CD4-positive, alpha-beta T cell (primary cell): ENCODE data around the gene PCDHGC5. TPM values are rescaled to one million over a fixed set of nuclear protein-coding genes. Genes with fewer than 3 reads are reported as not detected.

Experiments
- ATAC-seq: fragments of 200-7000 bp; cut with Tn5 transposase; one replicate; pipeline ENCODE4 v1.10.0; 2022; ENCODE audit warnings: mild to moderate bottlenecking; ENCODE audit not compliant: poor library complexity
- CTCF ChIA-PET: fragments of 350-600 bp; sonication (Branson Sonifier 250); formaldehyde crosslinking; loops from one replicate; lab custom pipeline; 2021; ENCODE audit warnings: antibody characterized with exemption, inconsistent platforms; lab: Charles Lee
- POLR2A ChIA-PET: fragments of 350-600 bp; sonication (Branson Sonifier 250); formaldehyde crosslinking; loops from one replicate; lab custom pipeline; 2021; ENCODE audit warnings: antibody characterized with exemption, inconsistent platforms; lab: Charles Lee
- DNase-seq, 14 experiments: peaks; one replicate each; pipeline ENCODE4 v3.0.0-alpha.2; 2013 to 2020; ENCODE audit warnings: mixed read lengths in 2 of 14
- H3K27ac ChIP-seq, 2 donors: one replicate each; pipeline versions ENCODE4 v1.5.1 to v1.7.0; 2013; ENCODE audit warnings: low read length in 2 of 2, low read depth in 1 of 2, mild to moderate bottlenecking in 1 of 2
- H3K27me3 ChIP-seq, 2 experiments: 1 replicate in 1 of 2; 2 replicates in 1 of 2; pipeline versions ENCODE4 v1.6.1 to v1.7.0; 2013; ENCODE audit warnings: low read length in 2 of 2, control low read depth in 1 of 2, mild to moderate bottlenecking in 1 of 2, moderate library complexity in 1 of 2; ENCODE audit not compliant: insufficient read depth in 2 of 2, control insufficient read depth in 1 of 2
- H3K36me3 ChIP-seq: one replicate; pipeline ENCODE4 v1.6.1; 2013; ENCODE audit warnings: low read length, control low read depth; ENCODE audit not compliant: insufficient read depth
- H3K4me1 ChIP-seq: one replicate; pipeline ENCODE4 v1.6.1; 2013; ENCODE audit warnings: low read length, control low read depth; ENCODE audit not compliant: insufficient read depth
- H3K4me3 ChIP-seq: one replicate; pipeline ENCODE4 v1.5.1; 2013; ENCODE audit warnings: mild to moderate bottlenecking, low read length, moderate library complexity
- H3K9me3 ChIP-seq, 2 experiments: 1 replicate in 1 of 2; 2 replicates in 1 of 2; pipeline versions ENCODE4 v1.6.1 to v1.7.0; 2013; ENCODE audit warnings: low read length in 2 of 2, mild to moderate bottlenecking in 2 of 2, control low read depth in 1 of 2, moderate library complexity in 1 of 2; ENCODE audit not compliant: control insufficient read depth in 1 of 2, insufficient read depth in 1 of 2
- H3K27ac Mint-ChIP-seq: one replicate; pipeline ENCODE4 v1.8.0; 2020; ENCODE audit warnings: mixed read lengths
- H3K27me3 Mint-ChIP-seq: one replicate; pipeline ENCODE4 v1.8.0; 2021; ENCODE audit warnings: mixed read lengths
- H3K36me3 Mint-ChIP-seq: one replicate; pipeline ENCODE4 v1.8.0; 2021; ENCODE audit warnings: low read depth, mixed read lengths
- H3K4me1 Mint-ChIP-seq: one replicate; pipeline ENCODE4 v1.8.0; 2021; ENCODE audit warnings: low read depth, mixed read lengths
- H3K4me3 Mint-ChIP-seq: one replicate; pipeline ENCODE4 v1.8.0; 2020; ENCODE audit warnings: mild to moderate bottlenecking, mixed read lengths
- H3K9me3 Mint-ChIP-seq: one replicate; pipeline ENCODE4 v1.8.0; 2020; ENCODE audit warnings: mixed read lengths
- CTCF ChIP-seq: fragments of 200-600 bp; IDR thresholded peaks from one replicate; pipeline ENCODE4 v1.8.0; 2022; ENCODE audit warnings: antibody characterized with exemption, mild to moderate bottlenecking
- intact Hi-C, 2 experiments: fragments of 100-400 bp; cut with DNase I in 1 of 2; cut with micrococcal nuclease in 1 of 2; formaldehyde crosslinking; loops; one replicate each; pipeline versions ENCODE4 v1.15.1 to v1.9.0; 2023 to 2025; cut with DNase I, micrococcal nuclease
- total RNA-seq, 174 experiments: library from RNA in 2 of 174; stranded (reverse) in 2 of 174; gene quantifications; one replicate each; pipeline ENCODE4 v1.2.3 and lab custom pipeline; 2021 to 2026

Gene PCDHGC5
- total RNA-seq, 2 experiments from 2014 or later, result not detected

GRCh38 chr5:141484310-141484640 is 4.6 kb upstream of the PCDHGC5 start:
- Mint-ChIP-seq H3K4me3 (no peak overlapping the region), H3K36me3 (no peaks in the 10 kb centered on the region)
- no peak overlapping the region for H3K4me3 ChIP-seq

GRCh38 chr5:141484641-141485311 is 4.1 kb upstream of the PCDHGC5 start, which contains the start of gene PCDHGC4:
PCDHGC4 (plus strand) TSS chr5:141485030; CDS start chr5:141485174, 144 bp downstream.
- H3K27me3 ChIP-seq, result peaks cover 64 to 81% of the 10 kb centered on the region in 2 experiments
- Mint-ChIP-seq H3K4me3 (no peak within 1 kb of the TSS), H3K27me3 (peaks cover 96% of the 10 kb centered on the region), H3K4me1 (peaks cover 10% of the 10 kb centered on the region), H3K27ac (no peak within 1 kb of the TSS), H3K36me3 (no peaks in the 10 kb centered on the region), H3K9me3 (no peaks in the 10 kb centered on the region)
- ChIA-PET POLR2A (interaction anchor here (0.7 to 1.0 kb wide), 2 partner anchors 28 to 87 kb away, joined by 3 read pairs; partner anchors contain the start of gene PCDHGB5), CTCF (no interaction called here)
- no peaks in the 10 kb centered on the region for H3K36me3 ChIP-seq
- no peak for DNase-seq
- TF ChIP-seq CTCF, result no peak
- H3K4me1 ChIP-seq, result peaks cover 13% of the 10 kb centered on the region
- H3K27ac ChIP-seq, result no peak within 1 kb of the TSS
- ATAC-seq, result no peak
- intact Hi-C loops, result no loop called here
- peaks cover 0 to 26% of the 10 kb centered on the region in 2 experiments for H3K9me3 ChIP-seq
- H3K4me3 ChIP-seq, result peak within 1 kb of the TSS; percentile 7

More at GRCh38 chr5:141484310-141484640, 4.6 kb upstream of the PCDHGC5 start:
- Histone ChIP-seq H3K27me3 (peaks cover 65 to 81% of the 10 kb centered on the region in 2 experiments), H3K27ac (no peak overlapping the region), H3K9me3 (peaks cover 0 to 25% of the 10 kb centered on the region in 2 experiments), H3K36me3 (no peaks in the 10 kb centered on the region), H3K4me1 (peaks cover 13% of the 10 kb centered on the region)
- ChIA-PET POLR2A (interaction anchor here (0.7 to 1.0 kb wide), 2 partner anchors 29 to 87 kb away, joined by 3 read pairs; partner anchors contain the start of gene PCDHGB5), CTCF (interaction anchor here (0.5 kb wide), 1 partner anchor 75 kb away, joined by 3 read pairs; no protein-coding TSS in a partner anchor)
- DNase-seq (no peak), ATAC-seq (no peak)
- Mint-ChIP-seq H3K27me3 (peaks cover 96% of the 10 kb centered on the region), H3K4me1 (peaks cover 10% of the 10 kb centered on the region), H3K27ac (no peak overlapping the region), H3K9me3 (no peaks in the 10 kb centered on the region)
- TF ChIP-seq CTCF, result no peak
- intact Hi-C loops, result no loop called here

GRCh38 chr5:141485321-141486055 is 3.4 kb upstream of the PCDHGC5 start:
- POLR2A ChIA-PET, result interaction anchor here (0.6 kb wide), 1 partner anchor 27 kb away, joined by 3 read pairs; no protein-coding TSS in a partner anchor
- H3K27me3 ChIP-seq, result peaks cover 64 to 83% of the 10 kb centered on the region in 2 experiments
- peak overlapping the region; percentile 7 for H3K4me3 ChIP-seq
- peaks cover 96% of the 10 kb centered on the region for H3K27me3 Mint-ChIP-seq
- TF ChIP-seq CTCF, result no peak
- intact Hi-C loops, result no loop called here
- H3K4me1 ChIP-seq, result peaks cover 13% of the 10 kb centered on the region
- no peaks in the 10 kb centered on the region for H3K36me3 ChIP-seq
- peaks cover 10% of the 10 kb centered on the region for H3K4me1 Mint-ChIP-seq
- no peak for ATAC-seq
- H3K27ac Mint-ChIP-seq, result no peak overlapping the region
- CTCF ChIA-PET, result no interaction called here
- no peak overlapping the region for H3K27ac ChIP-seq
- no peaks in the 10 kb centered on the region for H3K9me3 Mint-ChIP-seq
- no peak overlapping the region for H3K4me3 Mint-ChIP-seq
- peaks cover 0 to 26% of the 10 kb centered on the region in 2 experiments for H3K9me3 ChIP-seq
- no peaks in the 10 kb centered on the region for H3K36me3 Mint-ChIP-seq
- DNase-seq, result no peak
